Stimulated activated CD8-positive, alpha-beta memory T cell treated with anti-CD3 and anti-CD28 coated beads, Interleukin-7, amount 100 ng/mL, for 4 hours (primary cell): ENCODE data around the gene RPP25L.

Experiments
- DNase-seq, 2 donors: peaks; one replicate each; pipeline ENCODE4 v3.0.0-alpha.2; 2020; ENCODE audit warnings: low read depth in 2 of 2

The RPP25L gene

DNA sequence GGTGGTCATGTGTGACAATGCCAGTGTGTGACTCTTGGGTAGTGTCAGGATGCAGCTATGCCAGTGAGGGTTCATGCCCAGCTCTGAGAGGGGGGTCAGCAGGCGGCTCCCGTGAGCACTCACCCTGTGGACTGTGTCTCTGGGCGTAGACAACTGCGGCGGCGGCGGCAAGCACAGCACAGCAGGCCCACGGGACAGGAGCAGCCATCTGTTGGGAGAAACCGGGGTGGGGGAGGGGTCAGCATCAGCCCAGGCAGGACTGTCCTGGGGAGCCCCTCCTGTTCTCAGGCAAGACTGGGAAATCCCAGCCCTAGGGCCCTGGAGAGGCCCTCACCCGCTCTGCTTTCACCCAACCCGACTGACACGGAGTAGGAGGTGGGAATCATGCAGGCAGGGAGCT, 43.1 kb downstream of the RPP25L start:
- DNase-seq: no peak

DNA sequence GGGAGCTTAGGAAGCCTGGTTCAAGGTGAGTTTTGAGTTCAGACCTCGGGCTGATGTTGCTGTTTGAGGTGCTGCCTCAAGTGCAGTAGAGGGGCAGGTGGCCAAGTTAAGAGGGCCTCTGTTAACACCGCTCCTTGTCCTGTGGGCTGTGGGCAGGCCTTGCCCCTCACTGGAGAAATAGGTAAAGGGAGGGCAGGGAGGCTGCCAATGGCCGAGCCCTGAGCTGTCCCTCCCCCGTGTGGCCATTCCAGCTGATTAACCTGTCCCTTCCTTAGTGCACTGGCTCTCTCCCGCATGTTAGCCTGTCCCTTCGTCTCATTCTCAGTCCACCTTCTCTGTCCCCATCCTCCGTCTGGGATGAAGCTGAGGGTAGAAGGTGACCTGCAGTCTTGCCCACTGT, 43.8 kb downstream of the RPP25L start:
- DNase-seq: no peak

DNA sequence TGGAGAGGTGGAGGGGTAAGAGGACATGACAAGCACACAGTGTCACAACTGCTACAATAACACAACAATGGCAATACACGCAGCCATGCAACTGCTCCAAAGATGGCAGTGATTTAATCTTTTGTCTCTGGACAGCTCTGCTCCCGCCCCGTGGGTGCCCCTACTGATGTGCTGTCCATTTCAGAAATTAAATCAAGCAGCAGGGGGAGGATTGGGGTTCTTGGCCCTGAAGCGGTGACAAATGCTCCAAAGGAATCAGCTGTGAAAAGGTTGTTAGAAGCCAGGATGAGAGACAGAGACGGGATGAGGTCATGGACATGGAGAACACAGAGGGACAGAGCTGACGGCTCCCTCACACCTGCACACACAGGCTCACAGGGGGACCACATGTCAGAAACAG, 44.9 kb downstream of the RPP25L start:
- DNase-seq: no peak

DNA sequence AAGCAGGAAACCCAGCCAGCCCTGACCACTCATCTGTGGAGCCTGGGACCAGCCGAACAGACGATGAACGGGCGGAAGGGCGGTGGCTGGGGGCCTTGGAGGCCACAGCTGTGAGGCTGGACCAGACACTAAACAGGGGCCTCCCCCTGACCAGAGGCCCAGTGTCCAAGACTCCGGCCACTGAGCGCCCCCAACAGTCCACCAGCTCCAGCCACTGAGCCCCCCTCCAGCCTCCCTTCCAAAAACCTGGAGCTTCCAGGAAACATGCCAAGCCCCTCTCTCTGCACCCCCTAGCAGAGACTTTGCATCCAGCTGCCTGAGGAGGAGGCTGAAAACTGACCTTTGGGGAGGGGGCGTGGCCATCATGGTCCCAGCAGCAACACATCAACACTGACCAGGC, 45.6 kb downstream of the RPP25L start:
- DNase-seq: no peak

DNA sequence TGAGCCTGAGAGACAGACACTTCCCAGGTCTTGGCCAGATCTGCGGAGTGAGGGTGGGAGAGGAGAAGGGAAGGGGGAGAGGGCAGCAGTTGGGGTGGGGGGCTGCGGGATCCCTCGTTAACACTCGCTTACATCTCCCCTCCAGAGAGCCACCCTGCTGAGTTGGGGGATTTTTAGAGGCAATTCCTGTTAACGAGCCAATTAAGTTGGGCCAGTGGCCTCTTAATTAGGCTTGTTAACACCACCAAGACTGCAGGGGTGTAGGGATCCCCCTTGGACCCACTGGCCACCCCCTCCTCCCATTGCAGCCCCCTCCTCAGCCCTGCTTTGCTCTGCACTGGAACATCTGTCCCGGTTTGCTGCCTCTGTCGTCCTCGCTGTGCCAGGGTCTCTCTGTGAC, 46.0 kb downstream of the RPP25L start:
- no peak for DNase-seq

DNA sequence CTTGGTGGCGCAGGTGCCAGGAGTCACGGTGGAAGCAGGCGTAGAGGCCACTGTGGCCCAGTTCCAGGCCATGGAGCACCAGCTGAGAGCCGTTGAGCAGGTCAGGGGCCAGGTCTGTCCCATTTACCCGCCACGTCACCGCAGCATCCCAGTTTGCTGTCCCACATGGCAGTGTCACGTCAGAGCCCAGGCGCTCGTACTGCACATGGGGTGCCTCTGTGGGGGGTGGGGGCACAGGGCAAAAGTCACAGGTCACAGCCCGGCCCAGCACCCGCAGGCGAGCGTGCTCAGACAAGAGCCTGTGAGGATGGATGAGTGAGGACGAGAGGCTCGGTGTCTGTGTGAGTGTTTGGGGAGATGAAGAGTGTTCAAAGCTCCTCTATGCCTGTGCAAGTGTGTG, 47.3 kb downstream of the RPP25L start:
- DNase-seq: no peak

DNA sequence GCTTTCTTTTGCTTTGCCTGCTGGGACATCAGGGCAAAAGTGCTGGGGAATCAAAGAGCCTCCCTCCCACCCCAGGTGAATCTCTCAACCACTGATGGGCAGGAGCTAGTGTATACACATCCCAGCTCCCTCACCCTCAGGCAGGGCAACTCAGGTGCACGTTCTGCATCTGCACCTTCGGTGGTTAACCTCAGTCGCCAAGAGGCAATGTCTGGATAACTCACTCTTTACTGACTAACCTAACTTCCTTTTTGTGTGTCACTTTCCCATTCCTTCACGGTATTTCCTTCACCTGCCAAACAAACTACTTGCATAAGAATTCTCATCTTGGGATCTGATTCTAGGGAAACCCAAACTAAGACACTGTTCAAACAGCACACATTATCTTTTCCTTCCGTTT, 48.6 kb downstream of the RPP25L start:
- no peak for DNase-seq

DNA sequence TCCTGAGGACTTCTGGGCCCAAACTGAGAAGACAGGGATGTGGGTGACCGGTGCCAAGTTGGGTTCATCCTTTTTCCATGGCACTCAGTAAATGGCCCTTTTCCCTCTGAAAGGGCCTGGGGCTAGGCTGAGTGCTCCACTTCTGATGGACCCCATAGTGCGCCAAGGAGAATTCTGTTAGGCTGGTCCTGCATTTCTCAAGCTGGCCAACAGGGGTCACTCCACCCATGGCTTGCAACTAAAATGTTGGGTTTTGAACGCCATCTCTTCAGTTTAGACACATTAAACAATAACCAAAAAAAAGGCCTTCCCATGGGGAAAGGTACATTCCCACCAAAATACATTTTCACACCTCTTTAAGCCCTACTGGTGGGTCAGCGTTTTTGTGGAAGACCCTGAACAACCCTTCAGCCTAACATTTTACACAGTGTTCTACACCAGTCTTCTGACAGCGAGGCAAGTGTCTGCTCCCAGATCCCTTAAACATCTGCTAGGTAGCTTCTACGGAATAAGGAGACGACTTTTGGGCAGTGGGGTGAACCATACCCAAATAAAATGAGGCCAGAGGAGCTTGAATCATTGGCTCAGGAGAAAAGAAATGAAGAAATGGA, 49.7 kb downstream of the RPP25L start:
- no peak for DNase-seq

DNA sequence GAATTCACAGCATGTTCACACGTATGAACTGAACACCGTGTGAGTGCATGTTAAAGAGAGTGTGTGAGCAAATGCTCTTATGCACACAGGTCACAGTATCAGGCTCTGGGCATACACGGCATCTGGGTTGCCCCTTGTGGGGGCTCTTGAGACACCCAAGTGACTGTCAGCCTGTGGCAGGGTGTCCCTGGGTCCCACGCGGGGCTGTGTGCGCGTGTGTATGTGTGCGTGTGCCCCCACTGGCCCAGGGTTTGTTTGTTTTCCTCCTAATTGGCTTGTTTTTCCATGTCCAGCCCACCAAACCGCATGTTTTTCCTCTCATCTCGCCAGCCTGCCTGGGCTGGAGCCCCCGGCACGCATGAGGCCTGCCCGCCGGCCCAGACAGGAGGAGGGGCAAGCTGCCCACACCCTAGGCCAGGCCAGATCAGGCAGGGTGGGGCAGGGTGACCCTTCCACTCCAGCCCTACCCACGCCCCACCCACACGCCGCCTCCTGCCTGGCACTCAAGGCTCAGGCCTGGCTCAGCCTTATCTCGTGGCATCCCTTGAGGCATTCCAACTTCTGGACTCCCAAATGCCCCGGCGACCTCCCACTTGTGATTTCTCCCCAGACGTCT, 51.2 kb downstream of the RPP25L start:
- no peak for DNase-seq
